Mammary epithelial cell (primary cell): ENCODE measurements around the gene ROMO1.

Experiments used
- EZH2 ChIP-seq: IDR thresholded peaks from 2 replicates; pipeline ENCODE4 v1.6.1; 2012; ENCODE audit warnings: low read length, inconsistent platforms, borderline replicate concordance
- TF ChIP-seq, protein P1 (sequence below), 2 donors: IDR thresholded peaks in 1 of 2; conservative IDR thresholded peaks in 1 of 2; 2 replicates each; pipeline ENCODE4 v1.5.1; 2011 to 2012; ENCODE audit warnings: inconsistent platforms in 2 of 2, low read length in 2 of 2, mild to moderate bottlenecking in 2 of 2, control low read depth in 1 of 2, low read depth in 1 of 2; ENCODE audit not compliant: insufficient read depth in 1 of 2; ENCODE audit errors: extremely low read depth in 1 of 2

GRCh38 chr20:35695978-35696377 is 3.2 kb upstream of the ROMO1 start:
- TF ChIP-seq, protein P1, sequence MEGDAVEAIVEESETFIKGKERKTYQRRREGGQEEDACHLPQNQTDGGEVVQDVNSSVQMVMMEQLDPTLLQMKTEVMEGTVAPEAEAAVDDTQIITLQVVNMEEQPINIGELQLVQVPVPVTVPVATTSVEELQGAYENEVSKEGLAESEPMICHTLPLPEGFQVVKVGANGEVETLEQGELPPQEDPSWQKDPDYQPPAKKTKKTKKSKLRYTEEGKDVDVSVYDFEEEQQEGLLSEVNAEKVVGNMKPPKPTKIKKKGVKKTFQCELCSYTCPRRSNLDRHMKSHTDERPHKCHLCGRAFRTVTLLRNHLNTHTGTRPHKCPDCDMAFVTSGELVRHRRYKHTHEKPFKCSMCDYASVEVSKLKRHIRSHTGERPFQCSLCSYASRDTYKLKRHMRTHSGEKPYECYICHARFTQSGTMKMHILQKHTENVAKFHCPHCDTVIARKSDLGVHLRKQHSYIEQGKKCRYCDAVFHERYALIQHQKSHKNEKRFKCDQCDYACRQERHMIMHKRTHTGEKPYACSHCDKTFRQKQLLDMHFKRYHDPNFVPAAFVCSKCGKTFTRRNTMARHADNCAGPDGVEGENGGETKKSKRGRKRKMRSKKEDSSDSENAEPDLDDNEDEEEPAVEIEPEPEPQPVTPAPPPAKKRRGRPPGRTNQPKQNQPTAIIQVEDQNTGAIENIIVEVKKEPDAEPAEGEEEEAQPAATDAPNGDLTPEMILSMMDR (conservative IDR thresholded peaks at IDR 0.05 in 1 of 2, IDR thresholded peaks at IDR 0.05 in 1 of 2; ENCODE audit: extremely low read depth in 1 of 2, insufficient read depth in 1 of 2, low read depth in 1 of 2, low read length in 2 of 2), result no peak
- TF ChIP-seq EZH2, result no peak
